CD8-positive, alpha-beta memory T cell (primary cell): ENCODE results near the gene PRR27. TPM values are rescaled to one million over a fixed set of nuclear protein-coding genes. Genes with fewer than 3 reads are reported as not detected.

Source experiments
- polyA plus RNA-seq: library from polyadenylated mRNA; unstranded; fragments of 300-500 nt; fragmentation: Illumina TruSeq; gene quantifications from one replicate; pipeline ENCODE4 v1.2.3, GENCODE V29; 2021
- total RNA-seq, 2 experiments: library from RNA; stranded (reverse); gene quantifications; one replicate each; pipeline ENCODE4 v1.2.3, GENCODE V29; 2021

Gene PRR27
- total and polyA plus RNA-seq, 3 experiments from 2014 or later: not detected

Other genes starting within 250 kb of the PRR27 start
- gene CSN1S1, start 223.2 kb upstream of the PRR27 start, total RNA-seq: not detected
- gene CSN1S1, start 223.2 kb upstream of the PRR27 start, polyA plus RNA-seq: not detected
- gene CSN2, start 188.5 kb upstream of the PRR27 start, total RNA-seq: not detected
- gene CSN2, start 188.5 kb upstream of the PRR27 start, polyA plus RNA-seq: not detected
- not detected for gene STATH, start 158.3 kb upstream of the PRR27 start, total RNA-seq
- not detected for gene STATH, start 158.3 kb upstream of the PRR27 start, polyA plus RNA-seq
- gene HTN3, start 125.8 kb upstream of the PRR27 start, total RNA-seq: not detected
- gene HTN3, start 125.8 kb upstream of the PRR27 start, polyA plus RNA-seq: not detected
- not detected for gene HTN1, start 103.8 kb upstream of the PRR27 start, total RNA-seq
- gene HTN1, start 103.8 kb upstream of the PRR27 start, polyA plus RNA-seq: not detected
- gene ODAM, start 41.5 kb downstream of the PRR27 start, total RNA-seq: not detected
- gene ODAM, start 41.5 kb downstream of the PRR27 start, polyA plus RNA-seq: not detected
- not detected for gene FDCSP, start 71.9 kb downstream of the PRR27 start, total RNA-seq
- gene FDCSP, start 71.9 kb downstream of the PRR27 start, polyA plus RNA-seq: not detected
- not detected for gene CSN3, start 88.4 kb downstream of the PRR27 start, total RNA-seq
- gene CSN3, start 88.4 kb downstream of the PRR27 start, polyA plus RNA-seq: not detected
- not detected for gene CABS1, start 180.7 kb downstream of the PRR27 start, total RNA-seq
- not detected for gene CABS1, start 180.7 kb downstream of the PRR27 start, polyA plus RNA-seq
- gene SMR3A, start 206.5 kb downstream of the PRR27 start, total RNA-seq: not detected
- gene SMR3A, start 206.5 kb downstream of the PRR27 start, polyA plus RNA-seq: not detected
- not detected for gene SMR3B, start 228.9 kb downstream of the PRR27 start, total RNA-seq
- gene SMR3B, start 228.9 kb downstream of the PRR27 start, polyA plus RNA-seq: not detected
- not detected for gene OPRPN, start 243.7 kb downstream of the PRR27 start, total RNA-seq
- gene OPRPN, start 243.7 kb downstream of the PRR27 start, polyA plus RNA-seq: not detected